Lung microvascular endothelial cell (primary cell): ENCODE data around the gene KCNT2. TPM values are rescaled to one million over a fixed set of nuclear protein-coding genes. Genes with fewer than 3 reads are reported as not detected.

ENCODE experiments used
- DNase-seq, 2 donors: peaks; one replicate each; pipeline versions ENCODE4 v3.0.0 to v3.0.0-alpha.2; 2010; ENCODE audit warnings: low read depth in 2 of 2
- total RNA-seq: library from RNA; depleted of rRNA; stranded (reverse); fragments of >200 nt; gene quantifications from 2 replicates; pipeline ENCODE4 v1.2.1, GENCODE V29; 2014

KCNT2 gene
- total RNA-seq, 1 donor from 2014 or later: under 0.01 TPM

DNA sequence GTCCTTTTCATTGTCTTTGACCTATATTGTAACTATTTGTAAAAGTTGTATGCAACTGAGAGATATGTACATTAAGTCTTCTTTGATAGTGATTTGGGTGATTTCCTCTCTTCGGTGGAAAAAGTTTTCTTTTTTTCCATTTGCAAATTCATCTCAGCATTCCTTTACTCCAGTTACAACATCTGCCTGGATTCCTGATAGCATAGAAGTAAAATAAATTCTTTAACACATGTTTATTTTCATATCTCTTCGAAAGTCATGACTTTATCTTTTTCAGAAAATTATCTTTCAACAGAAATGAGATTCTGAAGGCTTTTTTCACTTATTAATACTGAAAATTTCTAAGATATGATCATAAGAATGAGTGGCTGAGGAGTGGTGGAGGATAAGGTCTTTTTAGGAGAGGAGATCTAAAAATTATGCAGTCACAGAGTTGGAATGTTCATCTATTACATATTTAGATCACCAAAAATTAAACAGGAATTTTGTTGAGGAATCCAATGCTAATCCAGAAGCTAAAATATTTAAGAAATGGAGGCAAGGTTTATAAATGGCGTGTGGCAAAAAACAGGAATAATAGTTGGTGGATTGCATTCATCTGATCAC is 400.5 kb downstream of the KCNT2 start:
- DNase-seq: no peak

DNA sequence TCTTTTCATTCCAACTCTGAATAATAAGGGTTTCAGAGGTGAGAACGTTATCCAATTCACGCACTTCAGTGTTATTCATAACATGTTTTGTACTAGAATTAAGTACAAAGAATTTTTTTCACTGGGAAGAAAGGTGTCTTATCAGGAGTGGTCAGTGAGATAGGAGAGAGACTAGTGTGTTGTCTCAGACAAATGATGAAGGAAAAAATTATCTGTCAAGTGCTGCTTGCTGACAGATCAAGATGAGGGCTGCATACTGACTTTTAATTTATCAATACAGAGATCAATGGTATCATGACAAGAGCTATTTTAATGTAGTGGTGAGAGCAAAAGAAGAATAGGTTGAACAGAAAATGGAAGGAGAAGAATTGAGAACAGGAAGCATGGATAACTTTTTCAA is 402.4 kb downstream of the KCNT2 start:
- no peak for DNase-seq

DNA sequence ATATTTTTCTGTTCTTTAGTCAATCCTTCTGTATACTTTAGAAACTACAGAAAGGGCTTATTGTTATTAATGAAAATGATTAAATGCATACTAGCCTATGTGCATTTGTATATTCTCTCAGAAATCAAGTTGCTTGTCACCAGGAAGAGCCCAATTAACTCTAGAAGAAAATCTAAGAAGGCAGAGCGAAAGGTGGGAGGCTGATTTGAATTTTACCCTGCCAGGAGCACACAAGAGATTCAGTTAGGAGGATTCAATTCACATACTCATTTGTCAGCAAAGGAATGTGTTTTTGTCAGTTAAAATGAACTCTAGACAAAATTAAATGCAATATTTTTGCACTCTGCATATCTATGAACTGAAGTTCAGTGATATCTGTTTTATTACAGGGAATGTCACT is 411.8 kb downstream of the KCNT2 start:
- no peak for DNase-seq

DNA sequence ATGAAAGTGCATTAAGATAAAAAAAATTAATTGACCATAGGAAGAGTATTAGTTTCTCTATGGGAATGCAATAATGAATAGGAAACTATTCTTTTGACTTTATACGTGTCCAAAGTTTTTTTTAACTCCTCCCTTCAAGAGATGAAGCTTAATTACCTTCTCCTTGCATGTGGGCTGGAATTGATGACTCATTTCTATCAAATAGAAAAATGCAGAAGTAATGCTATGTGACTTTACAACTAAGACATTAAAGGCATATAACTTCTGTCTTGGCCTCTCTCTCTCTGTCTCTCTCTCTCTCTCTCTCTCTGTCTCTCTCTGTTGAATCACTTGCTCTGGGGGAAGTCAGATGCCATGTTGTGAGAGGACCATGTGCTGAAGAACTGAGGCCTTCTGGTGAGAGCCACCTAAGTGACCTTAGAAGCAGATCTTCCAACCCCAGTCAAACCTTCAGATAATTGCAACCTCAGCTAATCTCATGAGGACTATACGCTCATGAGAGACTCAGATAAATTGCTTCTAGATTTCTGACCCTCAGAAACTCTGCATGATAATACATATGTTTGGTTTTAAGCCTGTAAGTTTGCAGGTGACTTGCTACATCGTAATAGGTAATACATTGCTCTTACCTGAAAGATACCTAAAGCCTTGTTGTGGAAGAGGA is 414.2 kb downstream of the KCNT2 start:
- no peak for DNase-seq

DNA sequence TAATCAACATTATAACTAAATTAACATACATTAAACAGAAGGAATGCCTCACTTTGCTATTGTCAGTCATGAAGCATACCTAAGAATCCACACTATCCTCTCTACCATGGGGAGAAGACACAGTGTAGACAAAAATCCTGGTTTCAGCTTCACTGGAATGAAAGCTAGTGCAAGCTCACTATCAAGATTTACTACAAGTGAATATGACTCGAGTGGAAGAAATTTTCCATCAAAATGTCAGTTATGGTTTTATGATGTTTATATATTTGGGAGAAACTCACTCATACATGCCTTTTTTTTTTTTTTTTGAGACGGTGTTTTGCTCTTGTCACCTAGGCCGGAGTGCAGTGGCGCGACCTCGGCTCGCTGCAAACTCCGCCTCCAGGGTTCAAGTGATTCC is 424.3 kb downstream of the KCNT2 start:
- no peak for DNase-seq

DNA sequence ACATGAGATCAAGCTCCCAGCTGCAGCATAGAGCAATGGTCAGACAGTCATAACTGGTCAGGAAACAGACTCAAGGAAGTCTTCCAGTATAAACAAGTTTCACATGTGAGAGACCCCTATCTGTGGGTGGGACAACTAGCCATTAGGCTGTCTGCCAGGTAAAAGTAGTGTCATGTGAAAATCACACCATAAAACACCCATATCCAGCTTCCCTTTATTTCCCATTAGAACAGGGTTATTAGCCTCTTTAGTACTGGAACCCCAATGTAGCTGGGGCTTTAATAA is 426.7 kb downstream of the KCNT2 start:
- DNase-seq: peak in 1 of 2 donors; percentile 87

DNA sequence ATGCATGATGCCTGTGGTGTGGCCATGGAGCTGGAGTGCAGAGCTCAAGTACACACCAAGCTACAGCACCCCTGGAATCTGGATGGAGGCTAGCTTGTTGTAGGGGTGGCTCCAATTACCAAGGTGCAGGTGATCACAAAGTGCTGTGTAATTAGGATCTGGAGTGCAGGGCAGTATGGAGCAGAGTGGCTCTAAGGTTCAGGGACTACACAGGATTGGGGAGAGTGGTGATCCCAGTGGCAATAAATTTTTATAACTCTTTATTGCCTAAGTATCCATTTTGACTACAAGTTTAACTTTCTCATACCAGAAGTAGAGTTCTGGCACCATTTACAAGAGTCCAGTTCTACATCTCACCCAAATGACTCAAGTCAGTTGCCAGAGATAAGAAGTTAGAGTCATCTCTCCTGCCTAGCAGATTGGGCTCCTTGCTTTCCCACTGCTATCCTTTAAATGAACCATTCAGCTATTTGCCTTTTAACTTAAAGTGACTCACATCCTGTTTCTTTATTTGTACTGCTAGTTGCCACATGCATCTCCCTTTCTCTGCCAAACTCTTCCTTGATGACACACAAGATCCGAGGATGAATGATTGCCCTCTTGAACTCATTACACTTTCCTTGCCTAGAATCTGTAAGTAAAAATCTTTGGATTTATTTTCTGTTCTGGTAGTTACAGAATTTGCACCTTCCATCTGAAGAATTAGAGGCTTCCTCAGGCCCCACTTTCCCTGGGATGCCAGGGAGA is 427.2 kb downstream of the KCNT2 start:
- DNase-seq: peak; percentile 0 to 94

DNA sequence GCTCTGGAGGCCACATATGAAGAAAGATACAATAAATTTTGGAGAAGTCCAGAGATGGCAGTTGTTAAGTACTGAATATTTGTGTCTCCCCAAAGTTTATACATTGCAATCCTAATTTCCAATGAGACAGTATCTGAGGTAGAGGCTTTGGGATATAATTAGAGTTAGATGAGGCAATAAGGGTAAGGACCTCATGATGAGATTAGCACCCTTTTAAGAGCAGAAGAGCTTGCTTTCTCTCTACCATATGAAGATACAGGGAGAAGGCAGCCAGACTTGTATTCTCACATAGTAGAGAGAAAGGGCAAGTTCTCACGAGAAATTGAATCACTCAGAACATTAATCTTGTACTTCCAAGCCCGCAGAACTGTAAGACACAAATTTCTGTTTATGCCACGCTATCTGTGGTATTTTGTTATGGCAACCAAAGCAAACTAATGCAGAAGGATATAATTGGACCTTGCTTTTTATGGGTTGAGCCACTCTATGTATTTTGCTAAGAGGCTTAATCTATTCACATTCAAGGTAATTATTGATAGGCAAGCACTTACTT is 430.1 kb downstream of the KCNT2 start:
- peak in 1 of 2 donors; percentile 0 for DNase-seq

Other genes with a start within 250 kb of the KCNT2 start
- gene CFH, start 43.6 kb upstream of the KCNT2 start, total RNA-seq: 5.0 and 28.0 TPM in 2 replicates
- not detected in 2 replicates for gene CFHR3, start 166.4 kb upstream of the KCNT2 start, total RNA-seq
- not detected in 2 replicates for gene CFHR1, start 211.3 kb upstream of the KCNT2 start, total RNA-seq